ENCODE data around the gene STYXL2. TPM values are rescaled to one million over a fixed set of nuclear protein-coding genes. Genes with fewer than 3 reads are reported as not detected.

The STYXL2 gene
- total and polyA plus RNA-seq, 9 donors = 0.08 to 0.30 (median 0.15) TPM; not detected in 2

DNA sequence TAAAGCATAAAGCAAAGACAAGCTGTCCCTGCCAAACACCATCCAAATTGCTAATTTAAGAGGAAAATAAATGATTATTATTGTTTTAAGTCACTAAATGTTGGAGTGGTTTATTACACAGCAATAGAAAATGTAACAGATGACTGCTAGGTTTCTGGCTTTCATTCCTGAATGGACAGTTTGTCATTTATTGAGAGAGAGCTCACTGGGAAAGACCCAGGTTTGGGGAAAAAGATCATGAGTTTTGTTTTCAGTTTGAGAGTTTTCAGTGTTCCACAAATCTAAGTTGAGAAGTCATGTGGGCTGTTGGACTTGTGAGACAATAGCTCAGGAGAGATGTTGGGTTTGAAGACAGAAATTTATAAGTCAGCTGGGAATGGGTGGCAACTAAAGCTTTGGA is 9.1 kb upstream of the STYXL2 start:
- Histone ChIP-seq H3K4me1 (ENCODE audit: insufficient read depth) (no peaks in the 10 kb centered on the region), H3K36me3 (no peaks in the 10 kb centered on the region), H3K27ac (no peak overlapping the region), H3K27me3 (no peaks in the 10 kb centered on the region), H3K4me3 (no peak overlapping the region), H3K9me3 (no peaks in the 10 kb centered on the region)
- intact Hi-C loops (cut with DNase I) = no loop called here
- no peak for DNase-seq
- TF ChIP-seq EP300 (IDR thresholded peaks at IDR 0.05) (no peak), POLR2A (IDR thresholded peaks at IDR 0.05) (no peak)
- TF ChIP-seq, protein P1, sequence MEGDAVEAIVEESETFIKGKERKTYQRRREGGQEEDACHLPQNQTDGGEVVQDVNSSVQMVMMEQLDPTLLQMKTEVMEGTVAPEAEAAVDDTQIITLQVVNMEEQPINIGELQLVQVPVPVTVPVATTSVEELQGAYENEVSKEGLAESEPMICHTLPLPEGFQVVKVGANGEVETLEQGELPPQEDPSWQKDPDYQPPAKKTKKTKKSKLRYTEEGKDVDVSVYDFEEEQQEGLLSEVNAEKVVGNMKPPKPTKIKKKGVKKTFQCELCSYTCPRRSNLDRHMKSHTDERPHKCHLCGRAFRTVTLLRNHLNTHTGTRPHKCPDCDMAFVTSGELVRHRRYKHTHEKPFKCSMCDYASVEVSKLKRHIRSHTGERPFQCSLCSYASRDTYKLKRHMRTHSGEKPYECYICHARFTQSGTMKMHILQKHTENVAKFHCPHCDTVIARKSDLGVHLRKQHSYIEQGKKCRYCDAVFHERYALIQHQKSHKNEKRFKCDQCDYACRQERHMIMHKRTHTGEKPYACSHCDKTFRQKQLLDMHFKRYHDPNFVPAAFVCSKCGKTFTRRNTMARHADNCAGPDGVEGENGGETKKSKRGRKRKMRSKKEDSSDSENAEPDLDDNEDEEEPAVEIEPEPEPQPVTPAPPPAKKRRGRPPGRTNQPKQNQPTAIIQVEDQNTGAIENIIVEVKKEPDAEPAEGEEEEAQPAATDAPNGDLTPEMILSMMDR (IDR thresholded peaks at IDR 0.05) = no peak

DNA sequence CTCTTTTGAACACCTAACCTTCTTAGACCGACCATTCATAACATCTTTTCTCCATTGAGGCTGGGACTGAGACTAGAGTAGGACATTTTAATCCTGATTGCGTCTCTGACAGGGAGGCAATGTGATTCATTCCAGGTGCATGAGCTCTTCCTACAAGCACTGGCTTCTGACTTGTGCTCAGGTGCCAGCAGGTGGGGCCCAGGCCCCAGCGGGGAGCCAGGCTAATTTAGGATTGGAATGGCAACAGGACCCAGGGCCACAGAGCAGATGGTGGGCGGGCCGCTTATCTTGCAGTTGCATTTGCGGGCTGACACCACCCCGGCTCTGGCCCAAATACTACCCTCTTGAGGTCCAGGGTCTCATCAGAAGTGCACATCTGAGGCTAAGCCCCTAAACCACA is 7.8 kb upstream of the STYXL2 start:
- no peak overlapping the region for H3K27ac ChIP-seq
- H3K36me3 ChIP-seq = no peaks in the 10 kb centered on the region
- H3K9me3 ChIP-seq = no peaks in the 10 kb centered on the region
- DNase-seq = no peak
- intact Hi-C loops (cut with DNase I) = no loop called here
- H3K27me3 ChIP-seq = no peaks in the 10 kb centered on the region
- no peak overlapping the region for H3K4me3 ChIP-seq
- no peak for TF ChIP-seq EP300 (IDR thresholded peaks at IDR 0.05)
- TF ChIP-seq, protein P1 (IDR thresholded peaks at IDR 0.05) = no peak
- TF ChIP-seq POLR2A (IDR thresholded peaks at IDR 0.05) = no peak
- H3K4me1 ChIP-seq (ENCODE audit: insufficient read depth) = no peaks in the 10 kb centered on the region
- 88 to 91% (median 89%) methylated on average over 7 of the region's 7 CpGs for WGBS, 3 donors

DNA sequence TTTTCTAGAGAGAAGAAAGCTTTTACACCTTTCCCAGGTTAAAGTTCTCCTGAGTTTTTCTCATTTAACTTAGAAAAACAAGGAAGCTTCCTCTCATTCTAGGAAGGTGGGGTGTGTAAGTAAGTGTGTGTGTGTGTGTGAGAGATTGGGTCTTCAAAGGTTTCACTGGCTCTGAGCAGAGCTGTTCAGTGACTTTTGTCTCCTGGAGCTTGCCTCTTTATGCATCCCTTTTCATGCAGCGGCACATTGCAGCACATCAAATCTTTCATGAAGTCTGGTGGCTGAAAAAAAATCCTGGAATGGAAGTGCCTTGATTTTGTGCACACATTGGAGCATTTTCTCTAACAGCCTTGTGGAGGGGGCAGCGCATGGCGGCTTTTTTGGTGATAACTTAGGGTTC is 7.1 kb upstream of the STYXL2 start:
- Histone ChIP-seq H3K27ac (no peak overlapping the region), H3K4me3 (no peak overlapping the region), H3K9me3 (no peaks in the 10 kb centered on the region), H3K4me1 (ENCODE audit: insufficient read depth) (no peaks in the 10 kb centered on the region), H3K36me3 (no peaks in the 10 kb centered on the region), H3K27me3 (no peaks in the 10 kb centered on the region)
- TF ChIP-seq EP300 (IDR thresholded peaks at IDR 0.05) = no peak
- TF ChIP-seq, protein P1 (IDR thresholded peaks at IDR 0.05) = no peak
- TF ChIP-seq POLR2A (IDR thresholded peaks at IDR 0.05) = no peak
- DNase-seq = no peak
- WGBS, 3 donors = 44 to 73% (median 65%) methylated on average over 3 of the region's 3 CpGs
- intact Hi-C loops (cut with DNase I) = no loop called here

DNA sequence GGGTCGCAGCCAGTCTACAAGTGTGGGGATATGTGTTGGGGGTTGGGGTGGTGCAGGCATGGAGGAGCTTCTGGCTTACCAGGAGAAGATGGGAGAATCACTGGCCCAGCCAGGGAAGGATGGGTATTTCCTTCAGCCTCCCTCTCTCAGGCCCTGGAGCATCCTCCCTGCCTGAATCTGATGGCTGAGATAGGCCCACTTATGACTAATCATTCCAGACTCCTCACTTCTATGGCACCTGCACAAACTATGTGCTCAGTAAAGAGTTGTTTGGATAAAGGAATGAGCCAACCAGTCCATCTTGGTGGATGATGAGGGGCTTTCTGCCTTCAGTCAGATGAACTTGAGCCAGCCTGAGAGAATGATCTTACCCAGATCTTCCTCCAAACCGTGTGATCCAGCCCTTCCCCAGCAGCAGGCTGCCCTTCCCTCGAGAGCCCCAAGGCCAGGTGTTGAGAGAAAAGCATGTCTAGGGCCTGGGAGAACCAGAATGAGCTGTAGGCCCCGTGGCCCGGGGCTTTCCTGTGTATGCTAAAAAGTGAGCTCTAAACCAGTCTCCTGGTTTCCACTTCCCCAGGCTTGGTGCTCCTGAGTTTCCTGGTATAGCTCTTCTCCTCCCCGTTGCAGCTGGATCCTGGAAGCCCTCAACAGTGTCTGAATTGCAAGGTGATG is 5.0 kb upstream of the STYXL2 start:
- no peak overlapping the region for H3K27ac ChIP-seq
- DNase-seq = no peak
- WGBS, 3 donors = 69 to 80% (median 73%) methylated on average over 6 of the region's 6 CpGs
- H3K9me3 ChIP-seq = no peaks in the 10 kb centered on the region
- intact Hi-C loops (cut with DNase I) = no loop called here
- no peaks in the 10 kb centered on the region for H3K36me3 ChIP-seq
- TF ChIP-seq, protein P1 (IDR thresholded peaks at IDR 0.05) = no peak
- TF ChIP-seq EP300 (IDR thresholded peaks at IDR 0.05) (no peak), POLR2A (IDR thresholded peaks at IDR 0.05) (no peak)
- H3K4me3 ChIP-seq = no peak overlapping the region
- no peaks in the 10 kb centered on the region for H3K4me1 ChIP-seq (ENCODE audit: insufficient read depth)
- H3K27me3 ChIP-seq = no peaks in the 10 kb centered on the region
